NCI-H2196 treated with DMSO at 0.1 percent for 48 hours (cell line): Measurements from ENCODE around the gene MBD3L3.
"Not testable (repeated sequence)": the region's sequence is repeated elsewhere in the genome, so short reads cannot be mapped to it uniquely, and the experiment has no call there.

Experiments
- DNase-seq: peaks from one replicate; lab custom pipeline; 2025; ENCODE audit not compliant: unreplicated experiment; lab: John Stamatoyannopoulos, UW

Gene MBD3L3

GRCh38 chr19:7063764-7064418, 5.4 kb upstream of the MBD3L3 start:
- DNase-seq = no peak

GRCh38 chr19:7063339-7063738, 4.9 kb upstream of the MBD3L3 start:
- no peak for DNase-seq

GRCh38 chr19:7059977-7060376, 1.5 kb upstream of the MBD3L3 start:
- not testable (repeated sequence) for DNase-seq

- DNase-seq = not testable (repeated sequence)
Measured at GRCh38 chr19:7056371-7056770, 2.1 kb downstream of the MBD3L3 start.

- DNase-seq = not testable (repeated sequence)
Measured at GRCh38 chr19:7055679-7056078, 2.8 kb downstream of the MBD3L3 start.

GRCh38 chr19:7054635-7055368, 3.7 kb downstream of the MBD3L3 start:
- DNase-seq = not testable (repeated sequence)

- DNase-seq = not testable (repeated sequence)
Measured at GRCh38 chr19:7052896-7053295, 5.6 kb downstream of the MBD3L3 start.

GRCh38 chr19:7051421-7051820, 7.1 kb downstream of the MBD3L3 start:
- DNase-seq = not testable (repeated sequence)

GRCh38 chr19:7049021-7049420, 9.5 kb downstream of the MBD3L3 start, which contains the start of gene MBD3L2:
Gene MBD3L2, plus strand, starts transcription at chr19:7049321. Its CDS starts 53 bp downstream, at chr19:7049374.
- not testable (repeated sequence) for DNase-seq

GRCh38 chr19:7041563-7041962, 16.9 kb downstream of the MBD3L3 start:
- DNase-seq = not testable (repeated sequence)

- DNase-seq = not testable (repeated sequence)
Measured at GRCh38 chr19:7040079-7040478, 18.4 kb downstream of the MBD3L3 start, which contains the start of gene MBD3L4. Gene MBD3L4, minus strand, starts transcription at chr19:7040179. Its CDS starts 35 bp downstream, at chr19:7040144.

GRCh38 chr19:7030278-7030677, 28.2 kb downstream of the MBD3L3 start, which contains the start of gene MBD3L5:
Gene MBD3L5, plus strand, starts transcription at chr19:7030578. Its CDS starts 34 bp downstream, at chr19:7030612.
- DNase-seq = not testable (repeated sequence)

GRCh38 chr19:7028790-7029189, 29.7 kb downstream of the MBD3L3 start:
- DNase-seq = not testable (repeated sequence)

- DNase-seq = not testable (repeated sequence)
Measured at GRCh38 chr19:7021331-7021730, 37.1 kb downstream of the MBD3L3 start, which contains the start of gene MBD3L2B. Gene MBD3L2B, minus strand, starts transcription at chr19:7021431. Its CDS starts 34 bp downstream, at chr19:7021397.

GRCh38 chr19:7018828-7019227, 39.6 kb downstream of the MBD3L3 start:
- DNase-seq = no peak

GRCh38 chr19:7013678-7014077, 44.8 kb downstream of the MBD3L3 start:
- no peak for DNase-seq

- DNase-seq = no peak
Measured at GRCh38 chr19:7010722-7011593, 47.5 kb downstream of the MBD3L3 start.

- DNase-seq = no peak
Measured at GRCh38 chr19:7007859-7008258, 50.6 kb downstream of the MBD3L3 start.
